SK-N-SH treated with all-trans-retinoic acid at 6 μM for 48 hours (cell line): ENCODE results near the gene BIRC7.

Source experiments
- ATAC-seq: fragments of 200-7000 bp; cut with Tn5 transposase; 3 replicates; pipeline ENCODE4 v1.9.1; 2020; ENCODE audit warnings: mild to moderate bottlenecking, moderate library complexity
- ARNTL ChIP-seq: fragments of 450-650 bp; formaldehyde crosslinking; IDR thresholded peaks from 2 replicates; pipeline ENCODE4 v1.5.0; 2020; ENCODE audit warnings: low read depth, mild to moderate bottlenecking, moderate library complexity, borderline replicate concordance
- BACH2 ChIP-seq: fragments of 250-450 bp; sonication (Bioruptor Pico); IDR thresholded peaks from 2 replicates; pipeline ENCODE4 v1.9.0; 2021; ENCODE audit warnings: mild to moderate bottlenecking, borderline replicate concordance
- CREB5 ChIP-seq: fragments of 250-450 bp; sonication (Bioruptor Pico); IDR thresholded peaks from 2 replicates; pipeline ENCODE4 v1.5.1; 2020; ENCODE audit warnings: low read depth, mild to moderate bottlenecking, moderate library complexity
- CSDC2 ChIP-seq: fragments of 250-450 bp; sonication (Bioruptor Pico); IDR thresholded peaks from 2 replicates; pipeline ENCODE4 v1.5.0; 2020; ENCODE audit warnings: mild to moderate bottlenecking, moderate library complexity
- CSRNP3 ChIP-seq: fragments of 250-450 bp; sonication (Bioruptor Pico); IDR thresholded peaks from 2 replicates; pipeline ENCODE4 v1.5.1; 2021; ENCODE audit warnings: mild to moderate bottlenecking, moderate library complexity
- ESRRG ChIP-seq: fragments of 250-450 bp; sonication (Bioruptor Pico); IDR thresholded peaks from 2 replicates; pipeline ENCODE4 v1.6.1; 2021; ENCODE audit warnings: mild to moderate bottlenecking
- GLIS3 ChIP-seq: fragments of 250-450 bp; sonication (Bioruptor Pico); IDR thresholded peaks from 2 replicates; pipeline ENCODE4 v1.5.0; 2020; ENCODE audit warnings: mild to moderate bottlenecking, moderate library complexity
- ISL1 ChIP-seq: fragments of 250-450 bp; sonication (Bioruptor Pico); IDR thresholded peaks from 2 replicates; pipeline ENCODE4 v2.1.2; 2022; ENCODE audit warnings: mild to moderate bottlenecking, moderate library complexity
- OSR1 ChIP-seq: fragments of 250-450 bp; sonication (Bioruptor Pico); IDR thresholded peaks from 2 replicates; pipeline ENCODE4 v1.8.0; 2022; ENCODE audit warnings: moderate library complexity, mild to moderate bottlenecking, inconsistent platforms
- PATZ1 ChIP-seq: fragments of 250-450 bp; sonication (Bioruptor Pico); IDR thresholded peaks from 2 replicates; pipeline ENCODE4 v1.8.0; 2020; ENCODE audit warnings: mild to moderate bottlenecking, moderate library complexity, borderline replicate concordance
- POU6F1 ChIP-seq: fragments of 250-450 bp; sonication (Bioruptor Pico); IDR thresholded peaks from 2 replicates; pipeline ENCODE4 v1.8.0; 2021; ENCODE audit warnings: low read depth, mild to moderate bottlenecking, moderate library complexity, borderline replicate concordance
- PPARA ChIP-seq: fragments of 250-450 bp; sonication (Bioruptor Pico); IDR thresholded peaks from 2 replicates; pipeline ENCODE4 v1.5.0; 2020; ENCODE audit warnings: mild to moderate bottlenecking, borderline replicate concordance
- RARB ChIP-seq: fragments of 250-450 bp; sonication (Bioruptor Pico); IDR thresholded peaks from 2 replicates; pipeline ENCODE4 v1.8.0; 2021; ENCODE audit warnings: mild to moderate bottlenecking, moderate library complexity
- SNAI2 ChIP-seq: fragments of 250-450 bp; sonication (Bioruptor Pico); IDR thresholded peaks from 2 replicates; pipeline ENCODE4 v1.5.0; 2020; ENCODE audit warnings: mild to moderate bottlenecking, moderate library complexity
- TCF4 ChIP-seq: fragments of 250-450 bp; sonication (Bioruptor Pico); IDR thresholded peaks from 2 replicates; pipeline ENCODE4 v1.8.0; 2021; ENCODE audit warnings: mild to moderate bottlenecking, moderate library complexity, borderline replicate concordance
- TOX ChIP-seq: fragments of 250-450 bp; sonication (Bioruptor Pico); IDR thresholded peaks from 2 replicates; pipeline ENCODE4 v1.8.0; 2021; ENCODE audit warnings: mild to moderate bottlenecking, moderate library complexity, borderline replicate concordance
- TSHZ2 ChIP-seq: fragments of 250-450 bp; sonication (Bioruptor Pico); IDR thresholded peaks from 2 replicates; pipeline ENCODE4 v1.5.0; 2020; ENCODE audit warnings: mild to moderate bottlenecking, moderate library complexity
- ZFP3 ChIP-seq: fragments of 250-450 bp; sonication (Bioruptor Pico); IDR thresholded peaks from 2 replicates; pipeline ENCODE4 v1.5.0; 2020; ENCODE audit warnings: mild to moderate bottlenecking, moderate library complexity
- ZFP30 ChIP-seq: fragments of 450-650 bp; formaldehyde crosslinking; IDR thresholded peaks from 2 replicates; pipeline ENCODE4 v1.5.0; 2022; ENCODE audit warnings: mild to moderate bottlenecking, moderate library complexity
- ZNF565 ChIP-seq: fragments of 450-650 bp; formaldehyde crosslinking; conservative IDR thresholded peaks from 2 replicates; pipeline ENCODE4 v1.5.0; 2020; ENCODE audit warnings: low read depth, mild to moderate bottlenecking, moderate library complexity
- ZNF70 ChIP-seq: fragments of 450-650 bp; formaldehyde crosslinking; IDR thresholded peaks from 2 replicates; pipeline ENCODE4 v1.5.0; 2020; ENCODE audit warnings: mild to moderate bottlenecking, moderate library complexity
- ZNF8 ChIP-seq: fragments of 450-650 bp; formaldehyde crosslinking; IDR thresholded peaks from 2 replicates; pipeline ENCODE4 v1.5.0; 2020; ENCODE audit warnings: mild to moderate bottlenecking, moderate library complexity

Gene BIRC7

GRCh38 chr20:63191400-63191799 lies 44.3 kb upstream of the BIRC7 start:
- TF ChIP-seq ISL1 (CRISPR knock-in tag) (no peak), PATZ1 (CRISPR knock-in tag) (no peak), CREB5 (no peak), ESRRG (no peak), ZFP3 (no peak), CSDC2 (CRISPR knock-in tag) (no peak), PPARA (CRISPR knock-in tag) (no peak), ZNF565 (CRISPR knock-in tag) (no peak), ZNF8 (CRISPR knock-in tag) (no peak), ARNTL (no peak), OSR1 (CRISPR knock-in tag) (no peak), RARB (CRISPR knock-in tag) (no peak), TSHZ2 (CRISPR knock-in tag) (no peak), BACH2 (CRISPR knock-in tag) (no peak), TOX (CRISPR knock-in tag) (no peak), CSRNP3 (CRISPR knock-in tag) (no peak), POU6F1 (no peak), GLIS3 (no peak)
- ATAC-seq: no peak; the same call in 2 of the 3 replicates

- no peak for ATAC-seq
- TF ChIP-seq SNAI2 (CRISPR knock-in tag): no peak
- no peak for TF ChIP-seq ZFP3
- no peak for TF ChIP-seq ZFP30
- TF ChIP-seq ZNF565 (CRISPR knock-in tag): no peak
- no peak for TF ChIP-seq PATZ1 (CRISPR knock-in tag)
- TF ChIP-seq PPARA (CRISPR knock-in tag): no peak
- TF ChIP-seq ZNF70 (CRISPR knock-in tag): no peak
- TF ChIP-seq CSDC2 (CRISPR knock-in tag): no peak
- no peak for TF ChIP-seq TOX (CRISPR knock-in tag)
- no peak for TF ChIP-seq CREB5
- no peak for TF ChIP-seq TCF4 (CRISPR knock-in tag)
- TF ChIP-seq ISL1 (CRISPR knock-in tag): no peak
- no peak for TF ChIP-seq POU6F1
- no peak for TF ChIP-seq RARB (CRISPR knock-in tag)
- TF ChIP-seq ESRRG: no peak
- TF ChIP-seq TSHZ2 (CRISPR knock-in tag): no peak
- no peak for TF ChIP-seq BACH2 (CRISPR knock-in tag)
- TF ChIP-seq GLIS3: no peak
These were observed 43.0 kb upstream of the BIRC7 start for GRCh38 chr20:63192721-63193120.
